ENCODE data around the gene SMG6. TPM values are rescaled to one million over a fixed set of nuclear protein-coding genes. Genes with fewer than 3 reads are reported as not detected.

SMG6 gene
- total RNA-seq, 3 donors from 2014 or later: 24.9 to 29.3 (median 29.0) TPM

DNA sequence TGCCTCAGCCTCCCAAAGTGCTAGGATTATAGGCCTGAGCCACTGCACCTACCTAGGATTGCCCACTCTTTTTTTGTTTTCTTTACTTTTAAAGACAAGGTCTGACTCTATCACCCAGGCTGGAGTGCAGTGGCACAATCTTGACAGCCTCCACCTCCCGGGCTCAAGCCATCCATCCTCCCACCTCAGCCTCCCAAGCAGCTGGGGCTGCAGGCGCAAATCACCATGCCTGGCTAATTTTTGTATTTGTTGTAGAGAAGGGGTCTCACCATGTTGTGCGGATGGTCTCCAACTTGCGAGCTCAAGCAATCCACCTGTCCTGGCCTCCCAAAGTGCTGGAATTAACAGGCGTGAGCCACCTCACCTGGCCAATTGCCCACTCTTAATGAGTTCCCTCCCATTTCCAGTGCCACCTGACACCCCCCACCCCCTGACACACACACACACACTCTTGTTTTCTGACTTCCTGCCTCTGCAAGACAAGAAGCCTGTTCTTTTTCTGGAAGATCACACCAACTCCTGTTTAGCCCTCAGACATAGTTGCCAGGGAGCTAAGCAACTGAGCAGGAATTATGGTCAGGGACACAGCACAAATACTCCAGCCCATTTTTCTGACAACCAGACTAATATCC is 259.2 kb downstream of the SMG6 start:
- Histone ChIP-seq H3K27me3 (no peaks in the 10 kb centered on the region), H3K9me3 (no peaks in the 10 kb centered on the region), H3K36me3 (no peaks in the 10 kb centered on the region), H3K27ac (peak overlapping the region; percentile 23 to 95), H3K4me1 (peaks cover 5 to 6% of the 10 kb centered on the region in 2 donors), H3K4me3 (no peak overlapping the region)
- DNase-seq (ENCODE audit: low spot score in 2 of 2): no peak
- intact Hi-C loops (cut with DNase I; ENCODE audit: low total_unique reads): no loop called here
- no peak for TF ChIP-seq POLR2A (IDR thresholded peaks at IDR 0.05)
- TF ChIP-seq, protein P1, sequence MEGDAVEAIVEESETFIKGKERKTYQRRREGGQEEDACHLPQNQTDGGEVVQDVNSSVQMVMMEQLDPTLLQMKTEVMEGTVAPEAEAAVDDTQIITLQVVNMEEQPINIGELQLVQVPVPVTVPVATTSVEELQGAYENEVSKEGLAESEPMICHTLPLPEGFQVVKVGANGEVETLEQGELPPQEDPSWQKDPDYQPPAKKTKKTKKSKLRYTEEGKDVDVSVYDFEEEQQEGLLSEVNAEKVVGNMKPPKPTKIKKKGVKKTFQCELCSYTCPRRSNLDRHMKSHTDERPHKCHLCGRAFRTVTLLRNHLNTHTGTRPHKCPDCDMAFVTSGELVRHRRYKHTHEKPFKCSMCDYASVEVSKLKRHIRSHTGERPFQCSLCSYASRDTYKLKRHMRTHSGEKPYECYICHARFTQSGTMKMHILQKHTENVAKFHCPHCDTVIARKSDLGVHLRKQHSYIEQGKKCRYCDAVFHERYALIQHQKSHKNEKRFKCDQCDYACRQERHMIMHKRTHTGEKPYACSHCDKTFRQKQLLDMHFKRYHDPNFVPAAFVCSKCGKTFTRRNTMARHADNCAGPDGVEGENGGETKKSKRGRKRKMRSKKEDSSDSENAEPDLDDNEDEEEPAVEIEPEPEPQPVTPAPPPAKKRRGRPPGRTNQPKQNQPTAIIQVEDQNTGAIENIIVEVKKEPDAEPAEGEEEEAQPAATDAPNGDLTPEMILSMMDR (IDR thresholded peaks at IDR 0.05): no peak
- TF ChIP-seq POLR2AphosphoS5 (IDR thresholded peaks at IDR 0.05): no peak

DNA sequence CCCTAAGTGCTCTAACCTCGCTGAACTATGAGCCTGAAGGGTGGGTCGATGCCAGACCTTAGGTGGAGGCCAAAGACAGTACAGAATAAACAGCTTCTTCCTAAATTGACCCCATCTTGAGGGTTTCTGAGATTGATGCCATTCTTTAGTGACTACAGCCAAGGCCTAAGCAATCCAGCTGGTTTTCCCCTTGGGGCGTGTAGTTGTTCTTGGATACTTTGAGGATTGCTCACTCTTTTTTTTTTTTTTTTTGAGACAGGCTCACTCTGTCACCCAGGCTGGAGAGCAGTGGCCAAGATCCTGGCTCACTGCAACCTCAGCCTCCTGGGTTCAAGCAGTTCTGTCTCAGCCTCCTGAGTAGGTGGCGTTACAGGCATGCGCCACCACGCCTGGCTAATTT is 259.8 kb downstream of the SMG6 start:
- TF ChIP-seq POLR2AphosphoS5 (IDR thresholded peaks at IDR 0.05) (no peak), POLR2A (IDR thresholded peaks at IDR 0.05) (no peak)
- TF ChIP-seq, protein P1 (IDR thresholded peaks at IDR 0.05): no peak
- peak overlapping the region; percentile 63 to 95 for H3K27ac ChIP-seq
- H3K36me3 ChIP-seq: no peaks in the 10 kb centered on the region
- intact Hi-C loops (cut with DNase I; ENCODE audit: low total_unique reads): no loop called here
- no peak for DNase-seq (ENCODE audit: low spot score in 2 of 2)
- no peak overlapping the region for H3K4me3 ChIP-seq
- no peaks in the 10 kb centered on the region for H3K9me3 ChIP-seq
- H3K4me1 ChIP-seq: peaks cover 5 to 6% of the 10 kb centered on the region in 2 donors
- no peaks in the 10 kb centered on the region for H3K27me3 ChIP-seq

DNA sequence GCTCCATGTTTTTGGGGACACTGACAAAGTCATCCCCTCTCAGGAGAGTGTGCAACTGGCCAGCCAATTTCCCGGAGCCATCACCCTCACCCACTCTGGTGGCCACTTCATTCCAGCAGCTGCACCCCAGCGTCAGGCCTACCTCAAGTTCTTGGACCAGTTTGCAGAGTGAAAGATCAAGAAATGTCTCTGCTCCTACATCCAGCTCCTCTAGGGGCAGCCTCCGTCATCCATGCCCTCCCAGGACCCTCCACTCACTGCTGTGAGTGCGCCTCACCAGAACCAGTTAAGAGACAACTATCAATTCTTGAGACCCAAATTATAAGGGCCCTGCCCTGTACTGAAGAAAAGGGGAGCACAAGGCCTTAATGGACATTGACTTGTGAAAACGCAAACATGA is 260.7 kb downstream of the SMG6 start:
- no peak for DNase-seq (ENCODE audit: low spot score in 2 of 2)
- no peaks in the 10 kb centered on the region for H3K36me3 ChIP-seq
- peak overlapping the region in 2 of 3 donors; percentile 81 to 88 for H3K4me3 ChIP-seq
- H3K27me3 ChIP-seq: no peaks in the 10 kb centered on the region
- no peaks in the 10 kb centered on the region for H3K9me3 ChIP-seq
- peak overlapping the region; percentile 95 to 97 for H3K27ac ChIP-seq
- TF ChIP-seq POLR2AphosphoS5 (IDR thresholded peaks at IDR 0.05) (no peak), POLR2A (IDR thresholded peaks at IDR 0.05) (no peak)
- TF ChIP-seq, protein P1 (IDR thresholded peaks at IDR 0.05): no peak
- intact Hi-C loops (cut with DNase I; ENCODE audit: low total_unique reads): no loop called here
- H3K4me1 ChIP-seq: peaks cover 5 to 6% of the 10 kb centered on the region in 2 donors

DNA sequence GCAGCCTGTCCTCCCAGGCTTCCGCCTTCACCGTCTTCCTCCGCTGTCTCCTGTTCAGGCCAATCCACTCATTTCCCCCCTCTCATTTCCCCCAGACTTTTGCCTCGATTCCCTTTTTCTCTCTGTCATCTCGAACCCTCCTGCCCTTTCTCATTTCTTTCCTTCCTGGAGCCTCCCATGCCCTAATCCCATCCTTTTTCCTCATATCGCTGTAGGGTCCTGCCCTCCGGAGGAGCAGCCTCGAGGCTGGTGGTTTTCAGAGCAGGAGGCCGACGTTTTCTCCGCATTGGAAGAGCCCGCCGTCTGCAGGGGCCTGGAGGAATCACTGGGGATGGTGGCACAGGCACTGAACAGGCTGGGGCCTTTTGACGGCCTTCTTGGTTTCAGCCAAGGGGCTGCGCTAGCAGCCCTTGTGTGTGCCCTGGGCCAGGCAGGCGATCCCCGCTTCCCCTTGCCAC is 261.2 kb downstream of the SMG6 start:
- TF ChIP-seq POLR2AphosphoS5 (IDR thresholded peaks at IDR 0.05): no peak
- no peak for TF ChIP-seq POLR2A (IDR thresholded peaks at IDR 0.05)
- Histone ChIP-seq H3K4me1 (peaks cover 5 to 6% of the 10 kb centered on the region in 2 donors), H3K27ac (peak overlapping the region; percentile 95 to 97), H3K4me3 (peak overlapping the region; percentile 81 to 88 (median 82)), H3K9me3 (no peaks in the 10 kb centered on the region), H3K27me3 (no peaks in the 10 kb centered on the region), H3K36me3 (no peaks in the 10 kb centered on the region)
- DNase-seq (ENCODE audit: low spot score in 2 of 2): no peak
- intact Hi-C loops (cut with DNase I; ENCODE audit: low total_unique reads): no loop called here

DNA sequence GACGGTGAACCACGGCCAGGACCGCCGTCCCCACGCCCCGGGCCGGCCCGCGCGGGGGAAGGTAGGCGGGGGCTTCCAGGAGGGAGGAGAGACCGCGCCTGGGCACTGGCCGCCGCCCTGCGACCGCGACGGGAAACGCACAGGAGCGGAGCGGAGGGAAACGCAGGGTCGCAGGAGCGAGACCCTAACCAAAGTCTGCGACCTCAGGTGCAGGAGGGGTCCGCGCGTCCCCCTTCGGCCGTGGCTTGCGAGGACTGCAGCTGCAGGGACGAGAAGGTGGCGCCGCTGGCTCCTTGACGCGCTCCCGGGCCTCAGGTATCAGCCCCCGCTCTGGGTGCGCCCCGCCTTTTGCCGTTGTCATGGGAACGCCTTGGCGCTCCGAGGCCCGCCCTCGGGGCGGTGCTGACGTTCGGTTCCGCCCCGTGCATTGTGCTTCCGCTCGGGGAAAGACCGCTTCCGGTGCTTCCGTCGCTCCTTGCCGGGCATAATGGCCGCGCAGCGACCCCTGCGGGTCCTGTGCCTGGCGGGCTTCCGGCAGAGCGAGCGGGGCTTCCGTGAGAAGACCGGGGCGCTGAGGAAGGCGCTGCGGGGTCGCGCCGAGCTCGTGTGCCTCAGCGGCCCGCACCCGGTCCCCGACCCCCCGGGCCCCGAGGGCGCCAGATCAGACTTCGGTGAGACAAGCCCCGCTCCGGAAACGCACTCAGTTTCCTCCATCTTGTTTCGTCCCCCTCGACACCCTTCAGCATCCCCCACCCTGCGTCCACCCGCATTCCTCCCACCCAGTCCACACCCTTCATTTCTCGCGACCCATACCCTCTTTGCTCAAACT is 261.8 kb downstream of the SMG6 start, which contains the start of gene OVCA2:
Gene OVCA2, plus strand, starts transcription at position 462 of the 829 bp plus-strand sequence. Its CDS starts 26 bp downstream, at position 488.
- H3K4me1 ChIP-seq: peaks cover 5 to 6% of the 10 kb centered on the region in 2 donors
- peaks cover 4% of the 10 kb centered on the region for H3K36me3 ChIP-seq
- TF ChIP-seq, protein P1 (IDR thresholded peaks at IDR 0.05): peak in 1 of 3 donors; percentile 42
- TF ChIP-seq POLR2AphosphoS5 (IDR thresholded peaks at IDR 0.05) (peak; percentile 87 to 96 (median 93)), POLR2A (IDR thresholded peaks at IDR 0.05) (peak; percentile 57)
- DNase-seq (ENCODE audit: low spot score in 2 of 2): peak; percentile 91 to 94
- no peaks in the 10 kb centered on the region for H3K9me3 ChIP-seq
- peak within 1 kb of the TSS; percentile 95 to 97 for H3K27ac ChIP-seq
- peak within 1 kb of the TSS; percentile 81 to 88 (median 82) for H3K4me3 ChIP-seq
- intact Hi-C loops (cut with DNase I; ENCODE audit: low total_unique reads): no loop called here
- H3K27me3 ChIP-seq: no peaks in the 10 kb centered on the region
